Memory B cell (primary cell): ENCODE measurements around the gene CORIN.
"Not testable (repeated sequence)": the region's sequence is repeated elsewhere in the genome, so short reads cannot be mapped to it uniquely, and the experiment has no call there.

Source experiments
- ATAC-seq: fragments of 150-1000 bp; cut with Tn5 transposase; 2 replicates; pipeline ENCODE4 v1.10.0; 2021; ENCODE audit warnings: low read depth, mild to moderate bottlenecking, moderate library complexity
- DNase-seq, 2 donors: peaks; one replicate each; pipeline ENCODE4 v3.0.0; 2022; ENCODE audit warnings: low spot score in 2 of 2
- H3K27ac Mint-ChIP-seq: one replicate; pipeline ENCODE4 v1.8.0; 2022; ENCODE audit warnings: mild to moderate bottlenecking, moderate library complexity, mixed read lengths
- H3K27me3 Mint-ChIP-seq: one replicate; pipeline ENCODE4 v1.8.0; 2022; ENCODE audit warnings: mixed read lengths
- H3K36me3 Mint-ChIP-seq: one replicate; pipeline ENCODE4 v1.8.0; 2022; ENCODE audit warnings: mild to moderate bottlenecking, mixed read lengths
- H3K4me1 Mint-ChIP-seq: one replicate; pipeline ENCODE4 v1.8.0; 2022; ENCODE audit warnings: mixed read lengths
- H3K4me3 Mint-ChIP-seq: one replicate; pipeline ENCODE4 v1.8.0; 2022; ENCODE audit warnings: mild to moderate bottlenecking, moderate library complexity, mixed read lengths
- H3K9me3 Mint-ChIP-seq: one replicate; pipeline ENCODE4 v1.8.0; 2022; ENCODE audit warnings: mixed read lengths

The CORIN gene

DNA sequence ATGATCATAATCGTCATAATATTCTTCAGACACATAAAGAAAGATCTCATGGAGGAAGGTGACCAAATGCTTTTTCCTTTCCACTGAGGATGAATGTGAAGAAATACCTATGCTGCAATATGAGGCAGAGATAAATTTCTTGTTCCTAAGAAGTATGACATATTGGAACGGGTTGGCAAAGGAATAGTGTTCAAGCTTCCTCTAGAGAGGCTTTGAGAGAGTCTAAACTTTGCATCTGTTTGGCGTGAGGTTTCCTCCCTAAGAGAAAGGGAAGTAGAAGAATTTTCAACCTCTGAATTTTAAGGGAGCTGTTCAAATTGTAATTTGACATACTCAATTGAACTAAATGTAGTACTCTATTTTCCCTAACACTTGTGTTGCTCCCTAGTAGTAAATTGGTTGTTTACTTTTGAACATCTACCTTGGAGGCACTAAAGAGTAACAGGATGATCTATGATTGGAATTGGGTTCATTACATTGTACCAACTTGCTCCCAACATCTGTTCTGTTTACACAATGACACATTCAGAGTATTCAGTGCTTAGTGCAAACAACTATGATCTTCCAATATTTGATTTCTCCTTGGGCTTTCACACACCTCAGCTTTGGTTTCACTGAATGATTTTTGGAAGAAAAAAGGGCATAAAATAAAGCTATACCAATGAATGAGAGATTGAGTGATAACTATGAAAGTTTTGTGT is 122.0 kb downstream of the CORIN start:
- H3K4me3 Mint-ChIP-seq, result no peak overlapping the region
- no peaks in the 10 kb centered on the region for H3K36me3 Mint-ChIP-seq
- ATAC-seq, result no peak
- no peaks in the 10 kb centered on the region for H3K9me3 Mint-ChIP-seq
- no peak overlapping the region for H3K27ac Mint-ChIP-seq
- H3K4me1 Mint-ChIP-seq, result no peaks in the 10 kb centered on the region
- peaks cover 15% of the 10 kb centered on the region for H3K27me3 Mint-ChIP-seq
- no peak for DNase-seq

DNA sequence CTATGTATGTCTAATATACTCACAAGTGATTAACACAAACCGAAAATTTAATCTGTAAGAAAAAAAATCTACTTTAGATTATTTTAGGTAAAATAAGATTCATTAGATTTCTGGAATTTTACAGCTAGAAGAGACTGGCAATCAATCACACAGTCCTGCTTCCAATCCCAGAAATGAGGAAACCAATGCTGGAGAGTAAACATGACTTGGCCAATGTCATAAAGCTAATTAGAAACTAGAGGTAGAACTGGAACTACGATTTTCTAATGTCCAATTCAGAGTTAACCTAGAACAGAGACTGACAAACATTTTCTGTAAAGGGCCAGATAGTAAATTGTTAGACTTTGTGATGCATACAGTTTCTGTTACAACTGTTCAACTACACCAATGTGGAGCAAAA is 123.6 kb downstream of the CORIN start:
- Mint-ChIP-seq H3K9me3 (no peaks in the 10 kb centered on the region), H3K27ac (no peak overlapping the region), H3K4me1 (no peaks in the 10 kb centered on the region), H3K4me3 (no peak overlapping the region), H3K36me3 (no peaks in the 10 kb centered on the region), H3K27me3 (peaks cover 16% of the 10 kb centered on the region)
- ATAC-seq (no peak), DNase-seq (no peak)

DNA sequence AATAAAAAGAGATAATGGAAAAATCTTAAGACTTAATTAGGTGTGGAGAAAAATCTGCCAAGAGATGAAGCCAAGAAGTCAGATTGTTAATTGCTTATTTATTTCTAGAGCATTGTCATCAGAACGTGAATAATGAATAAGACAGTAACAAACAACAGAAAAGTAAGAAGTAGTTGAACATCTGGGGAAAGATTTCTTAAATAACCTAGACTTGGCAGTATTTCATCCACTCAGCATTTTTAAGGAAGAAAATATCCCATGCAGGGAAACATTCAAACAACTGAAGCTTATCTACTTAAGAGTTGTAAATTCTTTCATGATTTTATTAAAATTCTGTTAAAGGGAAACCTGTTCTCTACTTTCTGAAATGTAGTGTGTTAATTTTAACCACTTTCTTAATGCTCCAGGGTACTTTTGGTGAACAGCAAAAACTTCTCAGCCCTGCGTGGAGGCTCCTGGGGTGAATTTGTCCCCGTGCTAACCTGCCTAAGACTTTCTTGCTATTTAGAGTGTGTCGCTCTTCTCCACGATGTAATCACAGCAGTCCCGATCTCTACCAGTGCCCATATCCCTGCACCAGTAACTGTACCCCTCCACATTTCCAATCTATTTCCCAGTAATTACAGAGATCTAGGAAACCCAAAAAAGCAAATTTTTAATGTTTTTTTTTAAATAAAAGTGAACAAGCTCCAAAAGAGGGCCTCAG is 124.6 kb downstream of the CORIN start:
- H3K4me1 Mint-ChIP-seq, result no peaks in the 10 kb centered on the region
- DNase-seq, result no peak
- no peaks in the 10 kb centered on the region for H3K9me3 Mint-ChIP-seq
- ATAC-seq, result no peak
- H3K4me3 Mint-ChIP-seq, result no peak overlapping the region
- H3K27ac Mint-ChIP-seq, result no peak overlapping the region
- H3K27me3 Mint-ChIP-seq, result peaks cover 14% of the 10 kb centered on the region
- no peaks in the 10 kb centered on the region for H3K36me3 Mint-ChIP-seq

DNA sequence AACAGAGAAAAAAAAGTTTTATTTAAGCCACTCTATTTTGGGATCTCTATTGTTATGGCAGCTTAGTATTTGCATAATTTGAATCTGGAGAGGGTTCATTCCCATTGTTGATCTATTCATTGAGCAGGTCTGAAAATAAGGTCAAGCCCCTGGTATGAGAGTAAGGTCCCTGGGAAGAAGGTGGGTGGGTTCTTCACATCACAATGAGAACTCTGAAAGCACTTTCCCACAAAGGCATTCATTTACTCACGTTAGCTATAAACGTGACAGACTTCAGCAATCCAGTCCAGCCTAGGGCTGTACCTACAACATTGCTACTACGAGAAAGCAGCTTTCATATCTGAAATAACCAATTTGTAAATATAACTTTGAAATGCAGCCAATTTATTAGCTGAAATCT is 126.2 kb downstream of the CORIN start:
- ATAC-seq (no peak), DNase-seq (no peak)
- Mint-ChIP-seq H3K4me3 (no peak overlapping the region), H3K4me1 (no peaks in the 10 kb centered on the region), H3K36me3 (no peaks in the 10 kb centered on the region), H3K27ac (no peak overlapping the region), H3K9me3 (no peaks in the 10 kb centered on the region), H3K27me3 (peaks cover 13% of the 10 kb centered on the region)

DNA sequence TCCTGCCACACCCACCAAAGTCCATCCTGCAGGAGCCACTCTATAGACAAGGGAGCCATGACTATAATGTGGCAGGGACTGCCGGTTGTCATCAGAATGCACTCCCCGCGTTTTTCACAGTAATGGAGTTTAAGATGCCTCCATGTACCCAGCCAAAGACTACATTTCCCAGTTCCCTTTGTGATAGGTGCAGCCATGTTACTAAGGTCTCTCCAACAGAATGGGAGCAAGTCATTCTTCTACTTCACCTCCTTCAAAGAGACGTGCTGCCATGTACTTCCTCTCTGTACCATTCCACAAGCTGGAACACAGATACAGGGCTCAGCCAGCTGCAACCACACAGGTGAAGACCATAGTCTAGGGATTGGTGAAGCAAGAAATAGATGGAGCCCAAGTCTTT is 126.7 kb downstream of the CORIN start:
- no peak overlapping the region for H3K27ac Mint-ChIP-seq
- H3K4me3 Mint-ChIP-seq, result no peak overlapping the region
- H3K4me1 Mint-ChIP-seq, result no peaks in the 10 kb centered on the region
- no peak for DNase-seq
- no peak for ATAC-seq
- H3K9me3 Mint-ChIP-seq, result no peaks in the 10 kb centered on the region
- peaks cover 15% of the 10 kb centered on the region for H3K27me3 Mint-ChIP-seq
- no peaks in the 10 kb centered on the region for H3K36me3 Mint-ChIP-seq

DNA sequence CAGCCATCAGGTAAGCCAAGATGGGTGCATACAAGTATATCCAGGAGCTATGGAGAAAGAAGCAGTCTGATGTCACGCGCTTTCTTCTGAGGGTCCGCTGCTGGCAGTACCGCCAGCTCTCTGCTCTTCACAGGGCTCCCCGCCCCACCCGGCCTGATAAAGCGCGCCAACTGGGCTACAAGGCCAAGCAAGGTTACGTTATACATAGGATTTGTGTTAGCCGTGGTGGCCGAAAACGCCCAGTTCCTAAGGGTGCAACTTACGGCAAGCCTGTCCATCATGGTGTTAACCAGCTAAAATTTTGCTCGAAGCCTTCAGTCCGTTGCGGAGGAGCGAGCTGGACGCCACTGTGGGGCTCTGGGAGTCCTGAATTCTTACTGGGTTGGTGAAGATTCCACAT is 131.5 kb downstream of the CORIN start:
- not testable (repeated sequence) for H3K36me3 Mint-ChIP-seq, H3K4me3 Mint-ChIP-seq, H3K27ac Mint-ChIP-seq, H3K4me1 Mint-ChIP-seq, DNase-seq, ATAC-seq, H3K9me3 Mint-ChIP-seq
- H3K27me3 Mint-ChIP-seq, result peaks cover 12% of the 10 kb centered on the region

DNA sequence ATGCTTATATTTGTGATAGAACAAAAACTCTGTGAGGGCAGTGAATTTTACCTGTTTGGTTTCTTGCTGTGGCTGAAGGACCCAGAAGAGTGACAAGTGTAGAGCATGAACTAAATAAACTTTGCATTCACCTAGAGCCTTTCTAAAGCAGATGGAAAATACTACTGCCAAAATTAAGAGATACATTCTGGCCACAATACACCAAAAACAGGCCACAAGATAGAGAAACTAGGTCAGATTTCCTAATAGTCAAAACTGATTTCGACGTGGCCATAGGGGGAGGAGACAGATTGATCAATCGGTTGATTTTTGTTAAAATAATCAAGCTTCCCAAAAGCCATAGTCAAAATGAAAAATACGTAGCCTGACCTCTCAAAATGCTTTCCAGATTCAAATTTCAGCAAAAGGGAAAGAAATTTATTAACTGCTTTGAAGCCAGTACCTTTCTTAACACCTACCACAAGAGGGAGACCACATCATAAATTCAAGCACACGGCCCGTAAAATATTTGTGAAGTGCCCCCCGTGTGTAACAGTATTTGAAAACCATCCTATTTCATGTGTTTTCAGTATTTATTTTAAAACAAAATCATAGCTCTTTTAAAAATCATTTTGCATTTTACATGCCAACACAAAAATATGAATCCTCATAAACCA is 132.4 kb downstream of the CORIN start:
- H3K4me3 Mint-ChIP-seq, result no peak overlapping the region
- no peaks in the 10 kb centered on the region for H3K4me1 Mint-ChIP-seq
- H3K36me3 Mint-ChIP-seq, result no peaks in the 10 kb centered on the region
- DNase-seq (no peak), ATAC-seq (no peak)
- no peaks in the 10 kb centered on the region for H3K9me3 Mint-ChIP-seq
- peaks cover 11% of the 10 kb centered on the region for H3K27me3 Mint-ChIP-seq
- H3K27ac Mint-ChIP-seq, result no peak overlapping the region

DNA sequence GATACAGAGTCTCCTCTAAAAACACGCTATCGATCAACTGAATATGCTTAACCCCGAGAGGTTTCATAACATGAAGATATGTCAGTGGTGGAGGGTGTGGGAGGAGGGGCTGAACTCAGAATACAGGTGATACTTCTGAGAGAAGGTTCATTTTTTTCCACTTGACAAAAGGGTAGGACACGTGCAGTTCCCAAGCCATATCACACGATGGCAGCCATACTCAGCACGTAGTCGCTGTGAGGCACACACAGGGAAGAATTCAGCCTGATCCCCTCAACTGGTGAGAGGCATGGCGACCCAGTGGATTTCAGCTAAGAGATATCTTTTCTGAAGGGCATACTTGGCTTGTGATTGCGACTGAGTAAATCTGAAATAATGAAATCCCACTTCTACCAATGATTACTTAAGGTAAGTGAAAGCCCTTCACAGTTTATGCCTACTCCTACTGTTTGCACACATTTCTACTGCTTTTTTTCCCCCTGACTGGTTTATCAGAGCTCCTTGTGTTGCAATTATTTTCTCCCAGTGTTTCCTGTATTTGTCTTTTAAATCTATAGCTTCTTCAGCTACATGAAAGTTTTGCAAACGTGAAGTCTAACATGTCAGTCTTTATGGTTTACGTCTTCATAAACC is 133.1 kb downstream of the CORIN start:
- no peaks in the 10 kb centered on the region for H3K4me1 Mint-ChIP-seq
- no peaks in the 10 kb centered on the region for H3K36me3 Mint-ChIP-seq
- ATAC-seq (peak; percentile 35), DNase-seq (no peak)
- H3K9me3 Mint-ChIP-seq, result no peaks in the 10 kb centered on the region
- no peak overlapping the region for H3K4me3 Mint-ChIP-seq
- H3K27ac Mint-ChIP-seq, result no peak overlapping the region
- peaks cover 13% of the 10 kb centered on the region for H3K27me3 Mint-ChIP-seq

DNA sequence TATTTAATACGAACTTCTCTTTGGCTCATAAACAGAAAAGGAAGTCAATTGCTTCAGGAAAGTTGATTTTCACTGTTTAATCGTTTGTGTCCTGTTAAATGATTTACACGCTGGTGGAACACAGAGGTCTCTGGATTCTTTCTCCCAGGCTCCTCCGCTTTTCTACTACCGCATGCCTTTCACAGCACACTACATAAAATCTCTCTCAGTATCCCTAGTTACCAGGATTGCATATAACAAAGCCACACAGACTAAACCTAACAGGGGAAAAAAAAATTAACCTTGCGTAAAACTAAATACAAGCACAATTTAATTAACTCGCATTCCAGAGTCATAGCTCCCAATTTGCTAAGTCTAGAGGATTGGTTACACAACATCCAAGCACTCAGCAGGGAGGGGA is 133.9 kb downstream of the CORIN start:
- peaks cover 14% of the 10 kb centered on the region for H3K27me3 Mint-ChIP-seq
- H3K4me3 Mint-ChIP-seq, result no peak overlapping the region
- no peaks in the 10 kb centered on the region for H3K9me3 Mint-ChIP-seq
- H3K36me3 Mint-ChIP-seq, result no peaks in the 10 kb centered on the region
- DNase-seq (no peak), ATAC-seq (no peak)
- H3K27ac Mint-ChIP-seq, result no peak overlapping the region
- H3K4me1 Mint-ChIP-seq, result no peaks in the 10 kb centered on the region

DNA sequence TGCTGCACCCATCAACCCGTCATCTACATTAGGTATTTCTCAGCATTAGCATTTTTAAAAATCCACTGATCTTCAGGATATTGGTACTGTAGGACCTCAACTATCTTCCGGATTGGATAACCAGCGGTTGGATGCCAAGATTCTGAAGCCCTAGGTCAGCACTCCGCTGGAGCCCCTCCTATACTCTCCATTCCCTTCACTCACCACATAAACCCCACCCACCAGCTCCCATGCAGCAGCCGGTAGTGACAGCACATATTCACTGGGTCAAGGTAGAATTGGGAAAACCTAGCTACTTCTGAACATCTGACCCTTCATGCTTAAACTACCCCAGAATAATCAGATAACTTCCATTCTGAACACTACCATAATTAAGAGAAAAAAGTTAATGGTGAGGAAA is 134.9 kb downstream of the CORIN start:
- no peak overlapping the region for H3K27ac Mint-ChIP-seq
- no peak for DNase-seq
- no peaks in the 10 kb centered on the region for H3K9me3 Mint-ChIP-seq
- H3K4me1 Mint-ChIP-seq, result no peaks in the 10 kb centered on the region
- ATAC-seq, result no peak
- no peaks in the 10 kb centered on the region for H3K36me3 Mint-ChIP-seq
- no peak overlapping the region for H3K4me3 Mint-ChIP-seq
- H3K27me3 Mint-ChIP-seq, result peaks cover 13% of the 10 kb centered on the region

DNA sequence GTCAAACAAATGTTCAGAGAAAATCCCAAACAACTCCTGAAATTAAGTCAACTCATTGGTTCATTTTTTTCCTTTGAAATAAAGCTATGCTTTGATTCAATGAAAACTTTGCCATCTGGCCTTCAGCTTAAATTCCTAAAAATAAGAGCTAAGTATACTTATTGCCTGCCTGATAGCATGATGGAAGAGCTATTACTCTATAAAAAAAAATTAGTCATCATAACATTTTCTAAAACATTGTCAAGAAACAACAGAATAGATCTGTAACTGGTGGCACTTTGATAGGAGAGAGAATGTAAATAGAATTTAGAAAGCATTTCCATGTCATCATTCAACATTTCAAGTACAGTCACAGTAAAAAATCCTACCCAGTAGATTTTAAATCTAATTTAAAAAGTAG is 136.6 kb downstream of the CORIN start:
- ATAC-seq, result no peak

DNA sequence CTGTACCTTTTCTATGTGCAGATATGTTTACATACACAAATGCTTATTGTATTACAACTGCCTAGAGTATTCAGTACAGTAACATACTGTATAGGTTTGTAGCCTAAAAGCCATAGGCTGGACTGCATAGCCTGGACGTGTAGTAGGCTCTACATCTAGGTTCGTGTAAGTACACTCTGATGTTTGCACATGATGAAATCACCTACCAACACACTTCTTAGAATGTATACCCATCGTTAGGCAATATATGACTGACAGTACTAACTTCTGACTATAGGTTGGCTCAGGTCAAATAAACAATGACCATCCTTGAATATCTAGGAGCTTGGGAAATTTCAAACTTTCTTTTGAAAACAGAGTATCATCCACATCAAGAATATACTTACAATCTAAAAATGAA is 139.0 kb downstream of the CORIN start:
- Mint-ChIP-seq H3K4me3 (no peak overlapping the region), H3K27ac (no peak overlapping the region), H3K9me3 (no peaks in the 10 kb centered on the region), H3K4me1 (no peaks in the 10 kb centered on the region), H3K36me3 (no peaks in the 10 kb centered on the region), H3K27me3 (peaks cover 18% of the 10 kb centered on the region)
- DNase-seq, result no peak
- ATAC-seq, result no peak

More for the DNA sequence above, 136.6 kb downstream of the CORIN start:
- Mint-ChIP-seq H3K4me1 (no peaks in the 10 kb centered on the region), H3K36me3 (no peaks in the 10 kb centered on the region), H3K27me3 (peaks cover 17% of the 10 kb centered on the region), H3K4me3 (no peak overlapping the region), H3K27ac (no peak overlapping the region), H3K9me3 (no peaks in the 10 kb centered on the region)
- no peak for DNase-seq

DNA sequence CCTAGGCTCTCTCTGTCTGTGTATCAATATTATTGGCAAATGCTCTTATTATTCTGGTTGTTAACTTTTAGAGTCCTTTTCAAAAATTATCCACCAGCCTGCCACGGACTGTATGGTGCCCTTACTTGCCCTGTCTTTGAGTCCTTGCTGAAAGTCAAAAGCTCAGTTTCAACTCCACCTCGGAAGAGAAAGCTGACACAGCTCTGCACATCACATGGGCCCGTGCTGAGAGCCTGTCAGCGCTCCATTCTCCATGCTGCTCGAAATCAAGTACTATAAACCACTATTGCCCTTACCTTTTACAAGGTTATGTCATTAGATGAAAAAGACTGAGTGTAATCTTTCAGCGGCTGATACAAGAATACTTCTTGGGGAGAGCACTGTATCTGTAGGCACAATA is 141.0 kb downstream of the CORIN start:
- no peak overlapping the region for H3K4me3 Mint-ChIP-seq
- no peaks in the 10 kb centered on the region for H3K4me1 Mint-ChIP-seq
- no peak for ATAC-seq
- no peaks in the 10 kb centered on the region for H3K9me3 Mint-ChIP-seq
- H3K36me3 Mint-ChIP-seq, result no peaks in the 10 kb centered on the region
- no peak for DNase-seq
- peaks cover 20% of the 10 kb centered on the region for H3K27me3 Mint-ChIP-seq
- H3K27ac Mint-ChIP-seq, result no peak overlapping the region

DNA sequence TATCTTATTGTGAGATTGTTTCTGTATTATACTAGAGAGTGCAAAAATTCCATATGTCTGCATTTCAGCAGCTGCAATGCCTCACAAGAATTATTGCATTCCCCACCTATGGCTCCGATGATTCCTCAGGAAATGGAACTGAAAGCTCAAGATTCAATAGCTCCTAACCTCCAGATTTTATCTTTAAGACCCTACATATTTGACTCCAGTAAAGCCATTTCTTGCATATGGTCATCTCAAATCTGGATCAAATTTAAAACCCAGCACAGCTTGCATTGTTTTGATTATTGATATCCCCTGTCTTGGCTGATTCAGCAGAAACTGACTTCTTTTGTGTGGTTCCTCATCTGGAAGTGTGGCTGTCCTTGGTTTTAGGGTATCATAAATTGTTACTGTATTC is 142.6 kb downstream of the CORIN start:
- Mint-ChIP-seq H3K4me1 (no peaks in the 10 kb centered on the region), H3K36me3 (no peaks in the 10 kb centered on the region), H3K27me3 (peaks cover 18% of the 10 kb centered on the region), H3K9me3 (no peaks in the 10 kb centered on the region), H3K4me3 (no peak overlapping the region), H3K27ac (no peak overlapping the region)
- DNase-seq (no peak), ATAC-seq (no peak)
